Hair follicular keratinocyte (primary cell): ENCODE results near the gene GHRL. TPM values are rescaled to one million over a fixed set of nuclear protein-coding genes. Genes with fewer than 3 reads are reported as not detected.

ENCODE experiments used
- total RNA-seq: library from RNA; depleted of rRNA; stranded (reverse); fragments of >200 nt; gene quantifications from 2 replicates; pipeline ENCODE4 v1.2.3, GENCODE V29; 2015

The GHRL gene, protein sequence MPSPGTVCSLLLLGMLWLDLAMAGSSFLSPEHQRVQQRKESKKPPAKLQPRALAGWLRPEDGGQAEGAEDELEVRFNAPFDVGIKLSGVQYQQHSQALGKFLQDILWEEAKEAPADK
- total RNA-seq = not detected in 2 replicates

DNA sequence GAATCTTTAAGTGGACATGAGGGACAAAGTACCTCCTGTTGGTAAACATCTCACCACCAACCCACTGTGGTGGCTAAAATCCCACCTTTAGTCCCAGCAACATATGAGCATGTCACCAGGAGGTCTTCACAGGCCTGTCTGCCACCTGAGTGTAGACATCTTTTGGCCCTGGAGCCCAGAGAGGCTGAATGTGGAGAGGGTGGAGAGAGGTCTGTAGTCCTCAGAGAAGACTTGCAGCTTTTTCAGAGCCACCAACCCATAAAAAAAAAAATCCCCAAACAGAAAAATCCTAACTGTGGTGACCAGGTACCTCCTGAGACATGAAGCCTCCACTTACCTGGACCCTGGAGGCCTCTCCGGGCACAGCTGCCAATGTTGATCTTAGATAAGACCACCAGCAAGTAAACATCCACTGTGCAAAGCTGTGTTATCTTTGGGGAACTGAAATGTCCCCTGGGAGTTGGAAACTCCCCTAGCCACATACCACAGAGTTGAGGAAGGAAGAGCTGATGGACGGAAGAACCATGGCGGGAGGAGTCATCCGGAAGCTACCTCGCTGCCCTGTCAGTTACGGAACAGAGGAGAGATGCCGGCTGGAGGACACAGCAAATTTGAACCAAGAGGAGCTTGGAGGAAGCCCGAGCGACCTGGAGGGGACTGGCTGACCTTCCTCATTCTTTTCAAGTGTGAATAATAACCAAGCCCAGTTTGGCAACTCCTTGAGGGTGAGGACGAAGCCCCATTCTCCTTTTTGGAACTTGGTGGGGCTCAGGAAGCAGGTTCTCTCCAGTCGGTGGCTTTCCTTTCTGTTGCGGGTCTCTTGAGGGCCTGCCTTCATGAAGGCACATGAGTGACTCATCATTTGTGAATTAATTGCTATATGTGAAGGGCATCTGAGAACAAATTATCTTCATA, at the start of gene GHRL:
Gene GHRL (minus strand): TSS at position 443 of the 915 bp plus-strand sequence. CDS start 2,767 bp downstream, outside the sequence.

DNA sequence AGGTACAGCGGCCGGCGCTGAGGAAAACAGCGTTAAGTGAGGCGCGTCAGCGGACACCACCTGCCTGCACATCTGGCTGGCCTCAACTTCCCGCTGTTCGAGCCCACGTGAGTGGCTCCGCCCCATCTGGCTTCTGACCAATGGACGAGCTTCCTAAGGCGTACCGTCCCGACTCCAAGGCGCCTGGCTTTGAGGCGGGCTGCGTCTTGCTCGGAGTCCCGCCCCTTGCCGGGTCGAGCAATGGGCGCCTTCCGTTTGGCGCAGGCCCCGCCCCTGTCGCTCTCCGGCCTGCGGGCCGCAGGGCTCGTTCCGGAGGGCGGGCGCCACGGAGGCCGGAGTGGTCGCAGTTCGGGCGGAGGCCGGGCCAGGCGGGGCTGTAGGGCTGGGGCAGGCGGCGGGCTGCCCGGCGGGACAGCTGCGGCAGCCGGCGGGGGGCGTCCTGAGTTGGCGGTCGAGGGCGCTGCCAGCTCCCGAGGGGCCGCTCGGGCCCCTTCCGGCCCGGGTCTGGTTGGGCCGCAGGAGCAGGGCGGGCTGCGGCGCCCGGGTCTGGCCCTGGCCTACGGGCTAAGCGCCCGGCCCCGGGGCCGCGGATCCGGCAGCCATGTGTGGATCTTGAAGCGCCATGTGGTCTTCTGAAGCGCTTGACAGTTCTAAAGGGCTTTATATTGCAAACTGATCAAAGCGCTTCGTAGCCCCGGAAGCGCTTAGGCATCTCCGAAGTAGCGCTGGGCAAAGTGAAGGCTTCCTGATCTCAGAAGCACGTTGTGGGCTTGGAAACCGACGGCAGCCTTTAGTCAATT, 44.4 kb downstream of the GHRL start, which contains the start of gene TATDN2:
Gene TATDN2 (plus strand): TSS at position 276 of the 800 bp plus-strand sequence. CDS start 742 bp downstream, outside the sequence.

Other genes starting within 250 kb of the GHRL start
- not detected in 2 replicates for gene FANCD2OS, start 184.7 kb downstream of the GHRL start, total RNA-seq
- 126 and 161 TPM in 2 replicates for gene BRK1, start 177.3 kb downstream of the GHRL start, total RNA-seq
- gene VHL, start 151.2 kb downstream of the GHRL start, total RNA-seq = 27.1 and 38.8 TPM in 2 replicates
- gene IRAK2, start 128.0 kb downstream of the GHRL start, total RNA-seq = 7.9 and 29.7 TPM in 2 replicates
- 8.7 and 10.5 TPM in 2 replicates for gene TATDN2, start 44.5 kb downstream of the GHRL start, total RNA-seq
- 174 and 220 TPM in 2 replicates for gene SEC13, start 28.2 kb upstream of the GHRL start, total RNA-seq
- gene ATP2B2, start 212.6 kb upstream of the GHRL start, total RNA-seq = not detected in 2 replicates